Brain pericyte (primary cell): ENCODE data around the gene KCNJ4.
"Not testable (repeated sequence)": the region's sequence is repeated elsewhere in the genome, so short reads cannot be mapped to it uniquely, and the experiment has no call there.

Source experiments
- DNase-seq: peaks from one replicate; pipeline ENCODE4 v3.0.0-alpha.2; 2012; ENCODE audit warnings: low read depth, low spot score

The KCNJ4 gene

GRCh38 chr22:38471237-38471636 is 16.2 kb upstream of the KCNJ4 start:
- no peak for DNase-seq

- not testable (repeated sequence) for DNase-seq
Observed at GRCh38 chr22:38470179-38470578, 15.2 kb upstream of the KCNJ4 start.

- no peak for DNase-seq
Observed at GRCh38 chr22:38469306-38469781, 14.3 kb upstream of the KCNJ4 start.

- DNase-seq, result no peak
Observed at GRCh38 chr22:38468443-38469305, 13.7 kb upstream of the KCNJ4 start.

- DNase-seq, result no peak
Observed at GRCh38 chr22:38467904-38468442, 13.0 kb upstream of the KCNJ4 start, which contains the start of gene KDELR3. Gene KDELR3 (plus strand): TSS chr22:38468096. CDS start chr22:38468234, 138 bp downstream.

GRCh38 chr22:38467438-38467903 is 12.5 kb upstream of the KCNJ4 start:
- no peak for DNase-seq

- no peak for DNase-seq
Observed at GRCh38 chr22:38465673-38466490, 10.9 kb upstream of the KCNJ4 start.

- no peak for DNase-seq
Observed at GRCh38 chr22:38464992-38465672, 10.1 kb upstream of the KCNJ4 start.

GRCh38 chr22:38462960-38463784 is 8.2 kb upstream of the KCNJ4 start:
- no peak for DNase-seq

- DNase-seq, result no peak
Observed at GRCh38 chr22:38461414-38462081, 6.5 kb upstream of the KCNJ4 start.

- DNase-seq, result no peak
Observed at GRCh38 chr22:38461057-38461413, 6.0 kb upstream of the KCNJ4 start.

- no peak for DNase-seq
Observed at GRCh38 chr22:38460426-38460840, 5.4 kb upstream of the KCNJ4 start.

- no peak for DNase-seq
Observed at GRCh38 chr22:38456841-38457699, 2.1 kb upstream of the KCNJ4 start.

GRCh38 chr22:38456272-38456835 is 1.4 kb upstream of the KCNJ4 start:
- no peak for DNase-seq

GRCh38 chr22:38455530-38456271 is 702 bp upstream of the KCNJ4 start:
- no peak for DNase-seq

GRCh38 chr22:38454353-38455075 is 485 bp downstream of the KCNJ4 start:
- DNase-seq, result no peak

GRCh38 chr22:38453996-38454352 is 1.0 kb downstream of the KCNJ4 start:
- no peak for DNase-seq
